Measurements from ENCODE around the gene ACSL5. TPM values are rescaled to one million over a fixed set of nuclear protein-coding genes. Genes with fewer than 3 reads are reported as not detected.

Gene ACSL5
- total and polyA plus RNA-seq, 2 experiments from 2014 or later: not detected

GRCh38 chr10:112330607-112331160 lies 43.2 kb upstream of the ACSL5 start:
- H3K4me2 ChIP-seq: no peak overlapping the region
- H3K4me3 ChIP-seq: no peak overlapping the region
- no peak for DNase-seq (ENCODE audit: low spot score)
- H2AFZ ChIP-seq: no peak overlapping the region
- no peak for TF ChIP-seq EZH2phosphoT487 (IDR thresholded peaks at IDR 0.05; ENCODE audit: unreplicated experiment)
- TF ChIP-seq JUNB (IDR thresholded peaks at IDR 0.05; ENCODE audit: unreplicated experiment): no peak
- TF ChIP-seq ZNF331 (CRISPR knock-in tag; IDR thresholded peaks at IDR 0.05; ENCODE audit: low read depth): no peak
- TF ChIP-seq, protein P1, sequence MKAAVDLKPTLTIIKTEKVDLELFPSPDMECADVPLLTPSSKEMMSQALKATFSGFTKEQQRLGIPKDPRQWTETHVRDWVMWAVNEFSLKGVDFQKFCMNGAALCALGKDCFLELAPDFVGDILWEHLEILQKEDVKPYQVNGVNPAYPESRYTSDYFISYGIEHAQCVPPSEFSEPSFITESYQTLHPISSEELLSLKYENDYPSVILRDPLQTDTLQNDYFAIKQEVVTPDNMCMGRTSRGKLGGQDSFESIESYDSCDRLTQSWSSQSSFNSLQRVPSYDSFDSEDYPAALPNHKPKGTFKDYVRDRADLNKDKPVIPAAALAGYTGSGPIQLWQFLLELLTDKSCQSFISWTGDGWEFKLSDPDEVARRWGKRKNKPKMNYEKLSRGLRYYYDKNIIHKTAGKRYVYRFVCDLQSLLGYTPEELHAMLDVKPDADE (IDR thresholded peaks at IDR 0.05): no peak
- TF ChIP-seq, protein P2, sequence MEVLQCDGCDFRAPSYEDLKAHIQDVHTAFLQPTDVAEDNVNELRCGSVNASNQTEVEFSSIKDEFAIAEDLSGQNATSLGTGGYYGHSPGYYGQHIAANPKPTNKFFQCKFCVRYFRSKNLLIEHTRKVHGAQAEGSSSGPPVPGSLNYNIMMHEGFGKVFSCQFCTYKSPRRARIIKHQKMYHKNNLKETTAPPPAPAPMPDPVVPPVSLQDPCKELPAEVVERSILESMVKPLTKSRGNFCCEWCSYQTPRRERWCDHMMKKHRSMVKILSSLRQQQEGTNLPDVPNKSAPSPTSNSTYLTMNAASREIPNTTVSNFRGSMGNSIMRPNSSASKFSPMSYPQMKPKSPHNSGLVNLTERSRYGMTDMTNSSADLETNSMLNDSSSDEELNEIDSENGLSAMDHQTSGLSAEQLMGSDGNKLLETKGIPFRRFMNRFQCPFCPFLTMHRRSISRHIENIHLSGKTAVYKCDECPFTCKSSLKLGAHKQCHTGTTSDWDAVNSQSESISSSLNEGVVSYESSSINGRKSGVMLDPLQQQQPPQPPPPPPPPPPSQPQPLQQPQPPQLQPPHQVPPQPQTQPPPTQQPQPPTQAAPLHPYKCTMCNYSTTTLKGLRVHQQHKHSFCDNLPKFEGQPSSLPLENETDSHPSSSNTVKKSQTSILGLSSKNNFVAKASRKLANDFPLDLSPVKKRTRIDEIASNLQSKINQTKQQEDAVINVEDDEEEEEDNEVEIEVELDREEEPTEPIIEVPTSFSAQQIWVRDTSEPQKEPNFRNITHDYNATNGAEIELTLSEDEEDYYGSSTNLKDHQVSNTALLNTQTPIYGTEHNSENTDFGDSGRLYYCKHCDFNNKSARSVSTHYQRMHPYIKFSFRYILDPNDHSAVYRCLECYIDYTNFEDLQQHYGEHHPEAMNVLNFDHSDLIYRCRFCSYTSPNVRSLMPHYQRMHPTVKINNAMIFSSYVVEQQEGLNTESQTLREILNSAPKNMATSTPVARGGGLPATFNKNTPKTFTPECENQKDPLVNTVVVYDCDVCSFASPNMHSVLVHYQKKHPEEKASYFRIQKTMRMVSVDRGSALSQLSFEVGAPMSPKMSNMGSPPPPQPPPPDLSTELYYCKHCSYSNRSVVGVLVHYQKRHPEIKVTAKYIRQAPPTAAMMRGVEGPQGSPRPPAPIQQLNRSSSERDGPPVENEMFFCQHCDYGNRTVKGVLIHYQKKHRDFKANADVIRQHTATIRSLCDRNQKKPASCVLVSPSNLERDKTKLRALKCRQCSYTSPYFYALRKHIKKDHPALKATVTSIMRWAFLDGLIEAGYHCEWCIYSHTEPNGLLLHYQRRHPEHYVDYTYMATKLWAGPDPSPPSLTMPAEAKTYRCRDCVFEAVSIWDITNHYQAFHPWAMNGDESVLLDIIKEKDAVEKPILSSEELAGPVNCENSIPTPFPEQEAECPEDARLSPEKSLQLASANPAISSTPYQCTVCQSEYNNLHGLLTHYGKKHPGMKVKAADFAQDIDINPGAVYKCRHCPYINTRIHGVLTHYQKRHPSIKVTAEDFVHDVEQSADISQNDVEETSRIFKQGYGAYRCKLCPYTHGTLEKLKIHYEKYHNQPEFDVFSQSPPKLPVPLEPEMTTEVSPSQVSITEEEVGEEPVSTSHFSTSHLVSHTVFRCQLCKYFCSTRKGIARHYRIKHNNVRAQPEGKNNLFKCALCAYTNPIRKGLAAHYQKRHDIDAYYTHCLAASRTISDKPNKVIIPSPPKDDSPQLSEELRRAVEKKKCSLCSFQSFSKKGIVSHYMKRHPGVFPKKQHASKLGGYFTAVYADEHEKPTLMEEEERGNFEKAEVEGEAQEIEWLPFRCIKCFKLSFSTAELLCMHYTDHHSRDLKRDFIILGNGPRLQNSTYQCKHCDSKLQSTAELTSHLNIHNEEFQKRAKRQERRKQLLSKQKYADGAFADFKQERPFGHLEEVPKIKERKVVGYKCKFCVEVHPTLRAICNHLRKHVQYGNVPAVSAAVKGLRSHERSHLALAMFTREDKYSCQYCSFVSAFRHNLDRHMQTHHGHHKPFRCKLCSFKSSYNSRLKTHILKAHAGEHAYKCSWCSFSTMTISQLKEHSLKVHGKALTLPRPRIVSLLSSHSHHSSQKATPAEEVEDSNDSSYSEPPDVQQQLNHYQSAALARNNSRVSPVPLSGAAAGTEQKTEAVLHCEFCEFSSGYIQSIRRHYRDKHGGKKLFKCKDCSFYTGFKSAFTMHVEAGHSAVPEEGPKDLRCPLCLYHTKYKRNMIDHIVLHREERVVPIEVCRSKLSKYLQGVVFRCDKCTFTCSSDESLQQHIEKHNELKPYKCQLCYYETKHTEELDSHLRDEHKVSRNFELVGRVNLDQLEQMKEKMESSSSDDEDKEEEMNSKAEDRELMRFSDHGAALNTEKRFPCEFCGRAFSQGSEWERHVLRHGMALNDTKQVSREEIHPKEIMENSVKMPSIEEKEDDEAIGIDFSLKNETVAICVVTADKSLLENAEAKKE (CRISPR knock-in tag; IDR thresholded peaks at IDR 0.05): no peak
- no peak for TF ChIP-seq CTCF (conservative IDR thresholded peaks at IDR 0.05; ENCODE audit: low read depth in 2 of 2)
- TF ChIP-seq CREB1 (CRISPR knock-in tag; IDR thresholded peaks at IDR 0.05; ENCODE audit: low read depth): no peak
- TF ChIP-seq EZH2 (IDR thresholded peaks at IDR 0.05; ENCODE audit: low read depth, unreplicated experiment): no peak
- TF ChIP-seq POLR2AphosphoS5 (IDR thresholded peaks at IDR 0.05; ENCODE audit: low read depth): no peak
- no peak for TF ChIP-seq NANOG (IDR thresholded peaks at IDR 0.05; ENCODE audit: borderline replicate concordance)
- no peak for TF ChIP-seq STAT1 (IDR thresholded peaks at IDR 0.05; ENCODE audit: unreplicated experiment)
- no peak for TF ChIP-seq ZNF114 (CRISPR knock-in tag; IDR thresholded peaks at IDR 0.05)
- no peak for TF ChIP-seq REST (IDR thresholded peaks at IDR 0.05; ENCODE audit: unreplicated experiment)
- no peaks in the 10 kb centered on the region for H3K36me3 Mint-ChIP-seq (ENCODE audit: low read depth)
- H4K20me1 ChIP-seq (replicated peaks; ENCODE audit: insufficient read depth): no peaks in the 10 kb centered on the region
- no peaks in the 10 kb centered on the region for H3K9me2 ChIP-seq (ENCODE audit: insufficient read depth)
- ATAC-seq: no peak
- no peak overlapping the region for H3K4me3 Mint-ChIP-seq
- no peaks in the 10 kb centered on the region for H3K36me3 ChIP-seq (ENCODE audit: insufficient read depth)
- no peaks in the 10 kb centered on the region for H3K27me3 ChIP-seq (ENCODE audit: insufficient read depth)
- H3K4me1 Mint-ChIP-seq: no peaks in the 10 kb centered on the region; the same call in 2 of the 3 replicates
- H3K27ac ChIP-seq (ENCODE audit: low read depth): no peak overlapping the region
- H3K27me3 Mint-ChIP-seq (ENCODE audit: insufficient read depth, low read depth, poor library complexity): peaks cover 5% of the 10 kb centered on the region
- H3K9me3 Mint-ChIP-seq: no peaks in the 10 kb centered on the region; the same call in 2 of the 3 replicates
- H3K27ac Mint-ChIP-seq: no peak overlapping the region
- H3K79me2 ChIP-seq (replicated peaks; ENCODE audit: insufficient read depth): no peaks in the 10 kb centered on the region
- H3F3A ChIP-seq (replicated peaks; ENCODE audit: low read depth): no peaks in the 10 kb centered on the region
- no peaks in the 10 kb centered on the region for H3K4me1 ChIP-seq (ENCODE audit: insufficient read depth)

Measured in GM23338 (cell line).